ENCODE results near the gene KRT1.

KRT1 gene

DNA sequence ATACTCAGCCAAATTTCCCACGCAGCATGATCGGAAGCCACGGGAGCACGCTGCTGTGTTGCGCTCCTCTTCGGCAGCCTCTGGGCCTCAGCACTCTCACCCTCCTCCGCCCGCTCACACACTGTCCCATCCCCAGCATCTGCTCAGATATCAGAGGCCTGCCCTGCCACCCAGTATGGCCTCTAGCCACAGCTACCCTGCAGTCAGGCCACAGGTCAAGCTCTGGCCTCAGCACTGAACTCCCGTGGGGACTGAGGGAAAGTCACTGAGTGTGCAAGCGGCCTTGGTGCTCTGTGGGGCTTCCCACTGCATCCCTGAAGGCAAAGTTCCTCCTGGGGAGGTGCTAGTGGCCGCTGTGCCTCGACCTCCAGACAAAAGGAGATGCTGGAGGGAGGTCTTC lies 21.1 kb upstream of the KRT1 start:
- no peak for DNase-seq (ENCODE audit: low read depth, low spot score)
- H3K4me3 ChIP-seq (ENCODE audit: low read length), result no peak overlapping the region

DNA sequence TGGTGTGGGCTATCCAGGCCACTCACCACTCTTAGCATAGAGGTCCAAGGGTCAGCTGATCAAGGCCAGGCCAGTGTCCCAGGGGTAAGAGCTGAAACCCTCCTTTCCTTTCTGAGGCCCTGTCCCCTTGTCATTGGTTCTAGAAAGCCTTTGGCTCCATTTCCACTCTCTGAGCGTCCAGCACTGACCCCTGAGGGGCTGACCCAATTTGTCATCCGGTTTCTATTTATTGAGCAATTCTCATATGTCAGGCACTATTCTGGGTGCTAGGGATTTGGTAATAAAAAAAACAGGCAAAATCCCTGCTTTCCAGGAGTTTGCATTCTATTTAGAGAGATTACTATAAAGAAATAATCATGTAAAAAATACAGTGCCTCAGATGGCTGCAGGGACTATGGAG lies 19.8 kb upstream of the KRT1 start:
- DNase-seq (ENCODE audit: low read depth, low spot score), result no peak
- no peak overlapping the region for H3K4me3 ChIP-seq (ENCODE audit: low read length)

DNA sequence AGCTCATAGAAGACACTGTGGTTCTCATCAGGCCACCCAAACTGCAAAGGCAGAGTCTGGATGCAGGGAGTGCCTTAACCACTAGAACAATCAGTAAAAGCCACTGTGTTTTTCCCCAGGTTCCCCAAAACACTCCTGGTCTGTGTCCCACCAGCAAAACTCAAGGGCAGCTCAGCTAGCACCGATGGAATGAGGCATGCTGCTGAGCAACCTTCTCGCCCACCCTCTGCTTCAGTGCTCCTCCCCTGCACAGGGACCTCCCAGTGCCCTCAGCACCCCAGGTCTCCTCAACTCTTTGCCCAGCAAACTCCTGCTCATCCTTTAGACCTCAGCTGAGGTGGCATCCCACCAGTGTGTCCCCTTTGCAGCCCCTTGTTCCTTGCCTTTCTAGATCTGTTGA lies 19.2 kb upstream of the KRT1 start:
- no peak overlapping the region for H3K4me3 ChIP-seq (ENCODE audit: low read length)
- no peak for DNase-seq (ENCODE audit: low read depth, low spot score)

DNA sequence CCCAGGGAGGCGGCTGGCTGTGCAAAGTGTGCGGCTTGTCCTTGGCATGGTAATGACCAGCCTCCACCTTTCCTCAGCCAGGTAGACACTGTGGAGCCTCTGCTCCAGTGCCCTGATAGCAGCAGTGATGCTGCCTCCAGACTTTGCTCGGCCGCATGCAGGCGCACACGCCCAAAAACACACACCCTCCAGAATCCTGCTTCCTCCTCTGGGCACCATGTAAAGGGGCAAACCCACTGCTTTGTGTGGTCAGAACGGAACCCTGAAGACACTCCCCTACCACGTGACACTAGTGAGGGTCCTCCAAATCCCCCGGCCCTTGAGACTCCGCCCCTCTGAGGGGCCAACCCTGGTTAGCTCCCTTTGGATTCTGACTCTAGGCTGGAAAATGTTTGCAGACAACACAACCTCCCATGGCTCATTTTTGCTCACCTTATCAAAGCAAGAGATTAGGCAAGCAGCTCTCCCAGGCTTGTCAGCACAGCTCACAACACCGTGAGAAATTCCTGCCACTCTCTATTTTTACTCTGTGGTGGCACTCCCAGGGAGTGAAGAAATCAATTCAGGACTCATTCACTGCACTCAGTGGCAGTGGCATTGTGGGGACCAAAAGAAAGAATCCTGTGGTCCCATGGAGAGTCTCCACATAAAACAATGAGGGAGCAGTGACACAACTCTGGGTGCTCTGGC lies 18.6 kb upstream of the KRT1 start:
- DNase-seq (ENCODE audit: low read depth, low spot score), result no peak
- no peak overlapping the region for H3K4me3 ChIP-seq (ENCODE audit: low read length)

DNA sequence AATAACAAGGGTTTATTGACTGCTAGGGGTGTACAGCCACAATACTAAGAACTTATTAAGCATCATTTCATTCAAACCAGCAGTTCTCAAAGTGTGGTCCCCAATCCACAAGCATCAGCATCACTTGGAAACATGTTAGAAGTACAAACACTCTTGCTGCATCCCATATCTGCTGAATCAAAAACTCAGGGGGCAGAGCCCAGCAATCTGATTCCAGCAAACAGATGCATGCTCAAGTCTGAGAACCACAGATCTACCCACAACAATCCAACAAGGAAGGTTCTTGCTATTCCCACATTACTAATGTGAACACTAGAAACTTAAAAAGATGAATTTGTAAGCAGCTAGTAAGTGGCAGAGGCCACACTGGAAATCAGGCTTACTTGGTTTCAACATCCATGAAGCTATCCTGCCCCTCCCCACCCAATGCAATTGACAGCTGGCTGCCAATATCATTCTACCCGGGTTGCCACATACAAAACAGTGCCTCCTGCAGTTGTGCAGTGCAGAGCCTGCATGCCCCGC lies 16.9 kb upstream of the KRT1 start:
- H3K4me3 ChIP-seq (ENCODE audit: low read length), result no peak overlapping the region
- DNase-seq (ENCODE audit: low read depth, low spot score), result no peak

DNA sequence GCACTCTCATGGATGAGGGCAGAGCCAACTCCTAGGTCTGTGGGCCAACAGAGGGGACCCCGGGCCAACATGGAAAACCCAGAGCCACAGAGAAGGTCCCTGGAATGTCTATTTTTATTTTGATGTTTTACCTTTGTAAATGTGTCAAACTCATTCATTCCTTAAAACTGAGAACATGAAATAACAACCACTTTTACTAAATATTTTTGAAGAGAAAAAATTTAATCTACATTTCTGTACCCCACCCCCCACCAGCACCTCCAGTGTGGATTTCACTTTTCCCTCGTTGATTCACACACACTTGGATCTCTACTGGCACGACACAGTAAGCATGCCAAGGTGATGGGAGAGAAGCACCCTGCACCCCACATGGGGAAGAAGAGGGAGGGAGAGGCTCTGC lies 16.4 kb upstream of the KRT1 start:
- DNase-seq (ENCODE audit: low read depth, low spot score), result no peak

DNA sequence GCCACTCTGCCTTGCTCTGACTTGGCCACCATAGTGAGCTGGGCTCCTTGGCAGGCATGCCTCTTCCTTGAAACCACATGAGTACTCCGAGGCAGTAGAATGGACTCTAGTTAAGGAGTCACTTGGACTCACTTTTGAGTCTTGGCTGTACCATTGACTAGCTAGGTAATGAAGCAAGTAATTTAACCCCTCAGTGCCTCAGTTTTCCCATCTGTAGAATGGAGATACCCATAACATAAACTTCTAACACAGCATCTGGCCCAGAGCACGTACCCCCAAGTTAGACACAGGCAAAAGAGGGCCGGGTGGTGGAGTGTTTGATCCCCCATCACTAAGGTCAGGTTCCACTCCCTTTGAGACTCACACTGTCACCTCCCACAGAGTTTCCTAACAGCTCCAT lies 14.8 kb upstream of the KRT1 start:
- no peak for DNase-seq (ENCODE audit: low read depth, low spot score)
- H3K4me3 ChIP-seq (ENCODE audit: low read length), result no peak overlapping the region

More for the DNA sequence above, 16.4 kb upstream of the KRT1 start:
- no peak overlapping the region for H3K4me3 ChIP-seq (ENCODE audit: low read length)

DNA sequence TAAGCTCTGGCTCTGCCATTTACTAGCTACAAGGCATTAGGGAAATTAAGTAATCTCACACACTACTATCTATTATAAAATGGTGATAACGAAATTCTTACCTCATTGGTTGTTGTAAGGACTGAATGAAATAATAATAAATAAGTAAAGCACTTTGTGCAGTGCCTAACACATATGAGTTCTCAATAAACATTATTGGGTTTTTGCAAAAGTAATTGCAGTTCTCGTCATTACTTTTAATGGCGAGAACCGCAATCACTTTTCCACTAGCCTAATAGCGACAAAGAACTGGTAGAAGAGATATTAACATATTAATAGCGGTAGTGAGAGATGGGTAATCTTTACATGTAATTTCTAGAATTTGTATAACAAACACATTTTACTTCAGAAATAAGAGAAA lies 13.9 kb upstream of the KRT1 start:
- H3K4me3 ChIP-seq (ENCODE audit: low read length), result no peak overlapping the region
- no peak for DNase-seq (ENCODE audit: low read depth, low spot score)

DNA sequence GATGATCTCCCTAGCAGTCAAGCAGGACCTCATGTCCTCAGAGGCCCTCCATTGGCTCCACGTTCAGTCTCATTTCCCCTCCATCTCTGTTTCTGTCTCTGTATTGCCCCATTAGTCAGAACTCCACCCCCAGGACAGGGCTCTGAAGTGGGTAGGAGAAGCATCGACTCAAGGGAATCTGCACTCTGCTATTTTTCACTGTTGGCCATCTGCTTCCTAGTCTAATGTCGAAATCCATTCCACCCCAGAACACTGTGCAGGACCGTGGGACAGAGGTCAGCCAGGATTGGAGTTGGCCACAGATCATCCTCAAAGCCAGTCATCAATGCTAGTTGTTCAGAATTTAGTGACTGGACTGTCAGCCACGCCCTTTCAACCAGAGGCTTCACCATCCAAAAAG lies 13.1 kb upstream of the KRT1 start:
- no peak for DNase-seq (ENCODE audit: low read depth, low spot score)
- H3K4me3 ChIP-seq (ENCODE audit: low read length), result no peak overlapping the region

DNA sequence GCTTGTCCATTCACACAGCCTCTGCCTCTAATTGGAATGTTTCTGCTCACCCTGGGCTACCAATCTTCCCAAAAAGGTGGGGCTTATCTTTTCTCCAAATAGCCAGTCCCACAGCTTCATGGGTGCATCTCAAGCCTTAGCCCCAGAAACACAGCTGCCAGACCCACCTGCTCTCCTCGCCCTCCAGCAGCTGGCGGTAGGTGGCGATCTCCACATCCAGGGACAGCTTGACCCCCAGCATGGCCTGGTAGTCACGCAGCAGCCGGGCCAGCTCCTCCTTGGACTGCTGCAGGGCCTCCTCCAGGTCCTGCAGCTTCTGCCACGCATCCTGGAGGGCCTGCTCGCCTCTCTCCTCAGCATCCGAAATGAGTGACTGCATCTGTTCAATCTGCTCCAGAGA lies 12.0 kb upstream of the KRT1 start:
- DNase-seq (ENCODE audit: low read depth, low spot score), result no peak
- H3K4me3 ChIP-seq (ENCODE audit: low read length), result no peak overlapping the region

DNA sequence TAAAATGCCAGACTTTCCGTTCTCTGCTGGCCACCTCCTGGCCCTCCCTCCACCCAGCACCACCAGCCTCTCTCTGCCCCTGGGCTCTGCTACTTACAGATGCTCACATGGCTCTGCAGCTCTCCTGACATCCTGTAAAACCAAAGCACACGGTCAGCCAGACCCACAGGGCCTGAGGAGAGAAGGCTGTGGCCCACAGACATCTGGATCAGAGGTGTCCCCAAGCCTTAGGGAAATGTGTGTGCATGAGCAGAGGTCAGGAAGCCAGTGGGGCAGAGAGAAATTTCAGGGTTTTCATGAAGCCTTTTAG lies 11.6 kb upstream of the KRT1 start:
- H3K4me3 ChIP-seq (ENCODE audit: low read length), result no peak overlapping the region
- no peak for DNase-seq (ENCODE audit: low read depth, low spot score)

DNA sequence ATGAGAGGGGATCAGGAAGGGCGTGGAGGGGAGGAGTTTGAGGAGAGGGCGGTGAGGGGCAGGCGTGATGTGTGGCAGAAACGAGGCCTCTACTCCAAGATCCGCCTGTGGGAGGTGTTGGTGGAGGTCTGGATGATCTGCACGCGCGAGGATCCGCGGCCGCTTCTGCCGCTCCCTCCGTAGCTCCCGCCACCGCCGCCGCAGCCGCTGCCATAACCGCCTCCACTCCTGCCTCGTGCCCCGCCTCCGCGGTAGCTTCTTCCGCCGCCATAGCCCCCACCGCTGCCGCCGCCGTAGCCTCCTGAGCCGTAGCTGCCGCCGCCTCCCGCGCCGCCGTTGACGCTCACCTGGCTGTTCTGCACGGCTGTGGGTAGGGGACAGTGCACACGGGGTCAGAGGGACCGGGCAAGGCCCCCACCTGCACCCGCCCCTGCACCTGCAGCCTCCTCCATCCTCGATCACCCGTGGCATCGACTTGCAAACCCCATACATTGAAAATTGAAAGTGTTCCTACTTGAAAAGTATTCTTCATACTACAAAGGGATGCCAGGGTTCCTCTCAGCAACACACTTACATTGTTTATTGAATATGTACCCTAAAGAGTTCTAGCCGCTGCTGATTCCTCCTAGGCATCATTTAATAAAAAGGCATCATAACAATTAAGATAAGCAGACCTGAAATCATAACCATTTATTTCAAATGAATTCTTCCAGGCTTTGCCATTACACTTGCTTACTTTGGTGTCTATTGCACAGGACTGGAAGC lies 11.1 kb upstream of the KRT1 start:
- DNase-seq (ENCODE audit: low read depth, low spot score), result no peak
- peak overlapping the region; percentile 49 for H3K4me3 ChIP-seq (ENCODE audit: low read length)

DNA sequence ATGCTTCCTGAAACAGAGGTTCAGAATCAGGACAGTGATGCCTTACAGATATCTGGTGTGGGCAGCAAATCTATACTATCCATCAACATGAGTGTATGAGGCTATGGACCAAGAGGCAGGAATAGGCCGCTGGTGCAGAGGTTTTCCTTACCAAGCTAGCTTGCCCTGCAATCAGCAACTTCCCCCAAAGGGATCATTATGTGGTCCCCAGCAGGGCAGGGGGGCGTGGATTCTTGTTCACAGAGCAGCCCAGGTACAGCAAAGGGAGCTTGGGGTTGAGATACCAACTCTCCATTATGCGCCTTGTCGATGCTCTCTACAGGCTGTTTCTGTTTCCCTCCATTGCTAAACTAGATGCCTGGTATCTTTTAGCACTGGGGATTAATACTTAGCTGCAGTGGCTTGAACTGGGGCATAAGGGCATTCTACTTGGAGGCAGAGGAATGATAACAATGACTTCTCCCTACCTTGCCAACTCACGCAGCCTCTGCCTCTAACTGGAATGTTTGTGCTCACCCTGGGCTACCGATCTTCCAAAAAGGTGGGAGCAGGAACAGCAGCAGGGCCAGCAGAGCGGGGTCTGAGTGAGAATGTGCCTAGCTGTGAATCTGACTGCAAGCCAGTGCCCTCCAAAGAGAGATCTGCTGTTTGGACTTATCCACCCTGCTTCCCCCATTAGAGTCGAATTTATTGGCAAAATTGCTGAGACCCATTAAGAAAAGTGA lies 10.3 kb upstream of the KRT1 start:
- no peak for DNase-seq (ENCODE audit: low read depth, low spot score)
- H3K4me3 ChIP-seq (ENCODE audit: low read length), result peak overlapping the region; percentile 49

DNA sequence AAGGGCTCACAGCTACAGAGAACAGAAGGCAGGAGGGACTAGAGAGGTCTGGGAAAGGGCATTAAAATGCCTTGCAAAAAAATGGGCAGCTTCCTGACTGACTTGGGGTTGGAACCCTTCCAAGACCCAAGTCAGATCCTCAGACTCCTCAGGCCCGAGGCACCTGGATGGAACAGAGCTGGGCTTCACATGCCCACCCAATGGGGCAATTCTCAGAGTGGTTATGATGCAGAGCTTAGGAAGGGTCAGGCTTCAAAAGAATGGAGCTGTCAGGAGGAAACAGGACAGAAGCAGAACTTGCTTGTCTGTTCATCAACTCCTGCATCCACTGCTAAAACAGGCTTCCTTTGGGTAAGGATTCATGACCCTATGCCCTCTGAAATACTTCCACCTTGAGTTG lies 9.7 kb upstream of the KRT1 start:
- no peak overlapping the region for H3K4me3 ChIP-seq (ENCODE audit: low read length)
- DNase-seq (ENCODE audit: low read depth, low spot score), result no peak

DNA sequence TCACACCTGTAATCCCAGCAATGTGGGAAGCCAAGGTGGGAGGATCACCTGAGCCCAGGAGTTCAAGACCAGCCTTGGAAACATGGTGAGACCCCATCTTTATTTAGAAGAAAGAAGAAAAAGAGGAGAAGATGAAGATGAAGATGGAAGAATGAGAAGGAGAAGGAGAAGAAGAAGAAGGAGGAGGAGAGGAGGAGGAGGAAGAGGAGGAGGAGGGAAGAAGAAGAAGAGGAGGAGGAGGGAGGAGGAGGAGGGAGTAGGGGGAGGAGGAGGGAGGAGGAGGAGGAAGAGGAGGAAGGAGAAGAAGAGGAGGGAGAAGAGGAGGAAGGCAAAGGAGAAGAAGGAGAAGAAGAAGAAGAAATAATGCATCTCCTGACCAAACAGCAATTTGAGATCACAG lies 9.0 kb upstream of the KRT1 start:
- no peak for DNase-seq (ENCODE audit: low read depth, low spot score)
- no peak overlapping the region for H3K4me3 ChIP-seq (ENCODE audit: low read length)

DNA sequence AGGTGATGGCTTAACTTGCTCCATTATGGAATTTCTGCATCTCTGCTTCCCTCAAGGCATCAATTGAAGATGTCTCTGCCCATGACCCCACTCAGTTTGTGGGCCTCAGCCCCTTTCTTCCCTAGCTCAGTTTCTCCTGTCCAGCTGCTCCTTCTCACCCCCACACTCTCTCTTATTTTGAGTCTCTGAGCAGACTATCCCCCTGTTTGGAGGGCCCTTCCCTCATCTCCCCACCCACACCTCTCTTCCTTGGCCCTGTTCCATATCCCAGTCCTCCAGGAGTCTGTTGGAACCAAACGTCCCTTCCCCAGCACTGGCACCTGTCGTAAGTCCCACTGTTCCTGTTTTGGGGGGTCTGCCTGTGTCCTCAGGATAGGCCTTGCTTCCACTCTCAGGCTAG lies 8.3 kb upstream of the KRT1 start:
- no peak for DNase-seq (ENCODE audit: low read depth, low spot score)
- H3K4me3 ChIP-seq (ENCODE audit: low read length), result no peak overlapping the region

DNA sequence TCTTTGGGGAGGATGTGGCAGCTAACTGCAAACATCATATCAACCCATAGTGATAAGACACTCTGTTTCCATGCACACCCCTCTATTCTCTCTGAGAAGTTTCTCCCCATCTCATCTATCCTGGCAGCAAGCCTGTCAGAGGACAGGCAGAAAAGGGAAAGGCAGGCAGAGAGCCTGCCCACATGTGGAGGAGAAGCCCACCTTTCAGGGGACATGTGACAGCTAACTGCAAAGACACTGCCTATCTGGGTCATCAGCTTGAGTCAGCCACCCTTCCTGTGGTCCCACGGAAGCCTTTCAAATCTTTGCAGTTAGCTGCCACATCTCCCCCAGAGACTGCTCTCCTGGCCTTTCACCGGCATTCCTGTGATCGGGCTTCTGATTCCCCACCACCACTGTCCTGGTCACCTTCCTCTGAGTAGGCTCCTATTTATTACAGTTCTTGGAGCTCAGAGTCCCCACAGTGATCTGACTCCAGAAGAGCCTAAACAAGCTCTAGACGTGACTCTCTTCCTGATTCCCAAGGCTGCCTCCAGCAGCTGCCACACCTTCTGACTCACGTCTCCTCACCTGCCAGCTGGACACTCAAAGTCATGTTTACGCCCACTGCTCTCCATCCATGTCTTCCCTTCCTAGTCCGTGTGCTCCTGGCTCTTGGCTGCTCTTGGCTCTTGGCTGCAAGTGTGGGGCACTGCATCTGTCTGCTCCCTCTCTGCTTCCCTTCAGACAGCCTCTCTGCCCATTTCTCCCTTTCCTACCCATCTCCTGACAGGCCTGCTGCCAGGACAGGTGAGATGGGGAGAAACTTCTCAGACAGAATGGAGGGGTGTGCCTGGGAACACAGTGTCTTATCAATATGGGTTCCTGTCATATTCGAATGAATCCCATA lies 7.5 kb upstream of the KRT1 start:
- no peak for DNase-seq (ENCODE audit: low read depth, low spot score)
- no peak overlapping the region for H3K4me3 ChIP-seq (ENCODE audit: low read length)

DNA sequence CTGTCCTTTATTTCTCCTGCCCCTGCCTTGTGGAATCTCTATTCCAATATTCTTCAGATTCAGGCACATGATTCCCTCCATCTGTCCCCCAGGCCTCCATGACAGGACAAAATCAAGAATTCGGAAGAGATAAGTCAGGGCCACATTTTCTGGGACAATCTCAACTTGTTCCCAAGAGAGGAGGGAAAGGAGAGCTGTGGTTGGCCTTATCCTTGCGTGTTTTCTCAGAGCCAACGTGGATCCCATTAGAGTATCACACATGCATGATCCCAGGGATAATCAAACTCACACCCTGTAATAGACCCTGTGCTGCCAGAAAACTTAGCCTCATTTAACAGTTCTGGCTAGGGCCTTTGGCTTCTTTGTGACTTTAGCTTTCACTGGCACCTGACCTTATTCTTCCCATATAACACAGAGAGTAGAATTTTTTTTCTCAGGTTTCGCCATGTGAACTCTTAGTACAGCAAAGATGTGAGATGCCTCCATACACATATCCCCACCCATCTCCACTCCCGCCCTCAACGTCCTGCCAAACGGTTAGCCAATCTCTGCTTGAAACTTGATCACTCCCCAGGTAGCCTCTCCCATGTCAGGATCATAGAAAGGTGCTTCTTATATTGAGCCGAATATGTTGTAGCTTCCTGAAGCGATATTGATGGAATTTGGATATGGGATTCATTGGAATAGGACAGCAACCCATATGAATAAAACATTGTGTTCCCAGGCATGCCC lies 6.7 kb upstream of the KRT1 start:
- no peak for DNase-seq (ENCODE audit: low read depth, low spot score)
- no peak overlapping the region for H3K4me3 ChIP-seq (ENCODE audit: low read length)

DNA sequence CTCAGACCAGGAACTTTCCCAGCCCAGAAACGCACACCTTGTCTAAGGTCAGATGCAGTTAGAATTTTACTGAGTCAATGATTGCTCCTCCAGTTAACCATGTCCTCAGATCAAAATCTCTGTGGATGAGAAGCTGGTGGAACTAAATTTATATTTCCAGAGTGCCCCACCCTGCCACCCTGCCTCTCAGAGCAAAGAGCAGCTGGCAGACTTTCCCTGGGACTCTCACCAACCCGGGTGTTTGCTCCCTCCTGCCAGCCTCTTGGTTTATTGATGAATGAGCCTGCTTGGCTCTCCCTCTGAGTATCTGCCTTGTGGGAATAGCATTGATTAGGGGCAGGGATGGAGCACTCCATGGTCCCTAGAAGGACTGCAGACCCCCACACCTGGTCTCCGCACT lies 5.9 kb upstream of the KRT1 start:
- H3K4me3 ChIP-seq (ENCODE audit: low read length), result no peak overlapping the region
- no peak for DNase-seq (ENCODE audit: low read depth, low spot score)

All from Jurkat, Clone E6-1 (cell line).